ENCODE results near the gene SRBD1.

Gene SRBD1

DNA sequence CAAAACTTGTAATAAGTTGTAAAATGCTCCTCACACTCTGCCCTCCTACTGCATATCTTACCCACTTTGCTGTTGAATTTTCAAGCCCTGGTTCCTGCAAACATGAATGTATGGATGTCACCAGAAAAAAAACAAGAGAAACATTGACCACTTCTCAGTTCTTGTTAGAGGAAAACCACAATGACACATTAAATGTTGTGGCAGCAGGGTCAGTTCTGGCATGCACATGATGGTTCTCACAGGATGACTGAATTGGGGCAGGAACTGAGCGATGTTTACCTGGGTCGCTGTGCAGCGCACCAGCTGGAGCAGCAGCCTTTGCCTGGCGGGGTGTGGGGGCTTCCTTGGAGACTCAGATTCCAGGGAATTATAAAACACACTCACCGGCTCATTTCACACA, 26.4 kb upstream of the SRBD1 start:
- FAIRE-seq, result no peak
- no peak for DNase-seq (ENCODE audit: insufficient read length, low spot score)

GRCh38 chr2:45636008-45636407, 24.9 kb upstream of the SRBD1 start:
- DNase-seq (ENCODE audit: insufficient read length, low spot score), result no peak
- no peak for FAIRE-seq

DNA sequence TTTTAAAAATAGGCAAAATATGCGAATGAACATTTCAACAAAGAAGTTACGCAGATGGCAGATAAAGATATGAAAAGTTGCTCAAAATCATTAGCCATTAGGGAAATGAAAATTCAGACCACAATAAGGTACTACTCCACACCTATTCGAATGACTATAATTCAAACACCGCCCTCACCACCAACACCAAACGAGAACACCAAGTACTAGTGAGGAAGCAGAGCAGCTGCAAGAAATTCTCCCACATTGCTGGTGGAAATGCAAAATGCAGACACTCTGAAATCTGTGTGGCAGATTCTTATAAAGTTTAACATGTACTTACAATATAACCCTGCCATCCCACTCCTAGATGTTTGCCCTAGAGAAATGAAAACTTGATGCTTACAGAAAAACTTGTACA, 23.2 kb upstream of the SRBD1 start:
- FAIRE-seq (no peak), DNase-seq (ENCODE audit: insufficient read length, low spot score) (no peak)

DNA sequence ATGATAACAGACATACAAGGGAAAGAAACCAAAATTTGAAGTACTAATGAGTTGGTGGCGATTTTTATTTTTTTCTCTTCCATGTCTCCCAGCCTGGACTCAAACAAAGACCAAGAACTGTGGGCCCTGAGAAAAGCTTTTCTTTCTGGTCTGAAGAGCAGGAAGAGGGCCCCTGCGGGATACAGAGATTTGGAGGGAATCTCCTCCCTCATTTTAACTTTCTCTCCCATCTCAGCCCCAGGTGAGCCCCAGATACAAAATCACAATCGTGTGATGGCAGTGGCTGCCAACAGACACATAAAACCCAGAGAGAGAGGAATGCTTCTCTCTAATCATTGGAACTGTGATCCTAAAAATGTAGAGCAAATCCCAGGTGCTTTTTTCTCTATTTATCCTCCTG, 20.9 kb upstream of the SRBD1 start:
- FAIRE-seq (no peak), DNase-seq (ENCODE audit: insufficient read length, low spot score) (no peak)

GRCh38 chr2:45631319-45631718, 20.3 kb upstream of the SRBD1 start:
- FAIRE-seq (no peak), DNase-seq (ENCODE audit: insufficient read length, low spot score) (no peak)

- FAIRE-seq, result no peak
Measured at GRCh38 chr2:45629971-45630370, 18.9 kb upstream of the SRBD1 start.

DNA sequence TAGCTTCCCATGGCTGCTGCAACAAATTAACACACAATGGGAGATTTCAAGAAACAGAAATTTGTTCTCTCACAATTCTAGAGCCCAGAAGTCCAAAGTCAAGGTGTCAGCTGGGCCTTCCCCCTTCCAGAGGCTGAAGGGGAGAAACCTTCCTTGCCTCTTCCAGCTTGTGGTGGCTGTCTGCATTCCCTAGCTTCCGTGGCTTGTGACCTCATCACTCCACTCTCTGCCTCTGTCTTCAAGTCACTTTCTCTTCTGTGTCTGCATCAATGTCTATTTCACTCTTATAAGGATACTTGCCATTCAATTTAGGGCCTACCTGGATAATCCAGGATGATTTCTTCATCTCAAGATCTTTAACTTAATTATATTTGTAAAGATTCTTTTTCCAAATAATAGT, 16.8 kb upstream of the SRBD1 start:
- peak; percentile 20 for FAIRE-seq
- DNase-seq (ENCODE audit: insufficient read length, low spot score), result no peak

More at GRCh38 chr2:45629971-45630370, 18.9 kb upstream of the SRBD1 start:
- DNase-seq (ENCODE audit: insufficient read length, low spot score), result no peak

DNA sequence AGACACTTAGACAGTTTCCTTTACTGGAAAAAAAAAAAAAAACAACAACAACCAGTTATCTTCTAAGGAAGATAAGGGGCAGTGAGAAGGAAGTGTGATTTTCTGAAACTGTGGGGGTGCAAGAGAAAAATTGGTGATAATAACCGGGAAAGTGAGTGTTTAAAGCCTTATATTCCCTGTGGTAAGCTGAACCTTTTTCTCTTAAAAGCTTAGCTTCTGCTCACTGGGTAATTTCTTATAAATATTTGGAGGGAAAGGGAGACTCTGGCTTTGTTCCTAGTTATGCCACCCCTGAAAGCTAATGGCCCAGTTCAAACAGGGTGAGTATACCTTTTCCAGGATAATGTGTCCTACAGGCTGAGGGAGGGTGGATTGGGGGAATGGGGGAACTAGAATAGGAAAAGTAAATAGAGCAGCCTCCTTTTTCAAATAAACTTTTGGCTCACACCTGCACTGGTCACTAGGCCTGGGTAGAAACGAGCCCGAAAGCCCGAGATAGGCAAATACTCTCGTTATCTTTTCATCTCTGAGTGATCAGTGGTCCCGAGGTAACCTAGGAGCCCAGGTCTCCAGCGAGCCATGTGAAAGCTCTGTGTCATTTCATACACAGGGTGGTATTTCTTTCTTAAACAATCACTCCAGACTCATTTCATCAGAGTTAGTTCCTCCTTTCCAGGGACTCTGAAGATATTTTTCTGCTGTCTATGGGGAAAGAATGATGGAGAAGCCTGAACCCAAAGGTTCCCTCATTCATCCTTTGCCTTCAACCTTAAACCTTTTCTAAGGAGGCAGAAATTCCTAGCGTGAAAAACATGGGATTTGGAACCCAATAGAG, 15.5 kb upstream of the SRBD1 start:
- FAIRE-seq (no peak), DNase-seq (ENCODE audit: insufficient read length, low spot score) (no peak)

DNA sequence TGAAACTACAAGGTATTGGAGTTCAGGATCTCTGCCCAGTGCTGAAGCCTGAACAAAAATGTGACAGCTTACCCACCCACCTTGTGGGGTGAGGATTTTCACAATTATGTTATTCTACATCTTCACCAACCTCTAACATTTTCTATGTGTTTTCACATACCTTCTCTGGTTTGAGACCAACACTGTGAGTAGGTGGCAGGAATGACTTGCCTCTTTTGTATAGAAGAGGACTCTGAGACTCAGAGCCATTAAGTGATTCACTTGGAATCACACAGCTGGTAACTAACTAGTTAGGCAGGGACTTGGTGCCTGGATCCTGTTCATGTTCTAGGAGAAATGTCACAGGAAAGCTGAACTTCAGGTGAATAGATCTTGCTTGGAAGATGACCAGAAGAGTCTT, 14.8 kb upstream of the SRBD1 start:
- DNase-seq (ENCODE audit: insufficient read length, low spot score), result no peak
- FAIRE-seq, result no peak

DNA sequence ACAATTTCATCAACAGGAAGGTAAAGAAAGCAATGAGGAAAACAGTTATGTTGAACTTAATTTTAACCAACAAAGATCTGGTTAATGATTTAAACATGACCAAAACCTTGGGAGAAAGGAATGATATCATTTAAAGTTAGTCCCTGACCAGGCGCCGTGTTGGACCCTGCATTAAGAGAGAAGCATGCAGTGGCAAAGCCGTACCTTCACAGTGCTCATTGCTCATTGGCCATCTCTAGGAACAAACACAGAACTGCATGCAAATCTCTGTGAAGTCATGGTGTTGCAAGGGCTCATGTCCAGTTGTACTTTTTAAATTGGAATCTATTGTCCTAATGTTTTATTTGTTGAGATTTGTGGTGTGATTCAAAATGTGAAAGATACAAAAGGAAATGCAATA, 12.0 kb upstream of the SRBD1 start:
- FAIRE-seq, result no peak
- no peak for DNase-seq (ENCODE audit: insufficient read length, low spot score)

DNA sequence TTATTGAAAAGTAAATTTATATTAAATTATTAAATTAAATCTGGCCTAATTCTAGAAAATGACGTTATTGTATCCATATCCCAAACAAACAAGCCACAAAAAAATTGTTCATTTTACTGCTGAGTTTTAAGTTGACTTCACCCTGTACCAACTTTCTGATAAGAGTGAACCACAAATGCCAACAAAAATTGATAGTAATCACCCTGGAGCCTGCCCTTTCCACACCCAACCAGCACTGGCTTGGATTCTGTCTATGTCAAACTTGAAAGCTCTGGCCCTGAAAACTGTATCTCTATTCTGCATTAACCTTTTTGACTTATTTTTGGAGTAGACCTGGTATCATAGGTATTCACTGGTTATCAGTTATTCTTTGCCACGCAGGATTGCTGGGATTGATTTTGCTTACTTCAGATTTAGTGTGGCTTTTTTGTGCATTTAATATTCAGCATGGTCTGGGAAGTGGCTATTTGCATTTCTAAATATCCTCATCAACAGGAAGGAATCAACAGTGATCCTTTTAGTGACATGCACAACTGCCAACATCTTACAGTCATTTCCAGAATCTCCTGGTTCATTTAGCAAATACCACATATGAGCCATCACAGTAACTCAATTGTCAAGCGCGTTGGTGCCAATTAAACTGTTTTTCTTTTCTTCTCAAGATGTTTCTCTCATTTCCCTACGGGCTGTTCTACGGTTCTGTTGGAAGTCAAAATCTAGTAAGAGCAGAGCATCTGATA, 11.4 kb upstream of the SRBD1 start:
- FAIRE-seq, result no peak
- DNase-seq (ENCODE audit: insufficient read length, low spot score), result no peak

- FAIRE-seq (no peak), DNase-seq (ENCODE audit: insufficient read length, low spot score) (no peak)
Measured at GRCh38 chr2:45617496-45617895, 6.4 kb upstream of the SRBD1 start.

DNA sequence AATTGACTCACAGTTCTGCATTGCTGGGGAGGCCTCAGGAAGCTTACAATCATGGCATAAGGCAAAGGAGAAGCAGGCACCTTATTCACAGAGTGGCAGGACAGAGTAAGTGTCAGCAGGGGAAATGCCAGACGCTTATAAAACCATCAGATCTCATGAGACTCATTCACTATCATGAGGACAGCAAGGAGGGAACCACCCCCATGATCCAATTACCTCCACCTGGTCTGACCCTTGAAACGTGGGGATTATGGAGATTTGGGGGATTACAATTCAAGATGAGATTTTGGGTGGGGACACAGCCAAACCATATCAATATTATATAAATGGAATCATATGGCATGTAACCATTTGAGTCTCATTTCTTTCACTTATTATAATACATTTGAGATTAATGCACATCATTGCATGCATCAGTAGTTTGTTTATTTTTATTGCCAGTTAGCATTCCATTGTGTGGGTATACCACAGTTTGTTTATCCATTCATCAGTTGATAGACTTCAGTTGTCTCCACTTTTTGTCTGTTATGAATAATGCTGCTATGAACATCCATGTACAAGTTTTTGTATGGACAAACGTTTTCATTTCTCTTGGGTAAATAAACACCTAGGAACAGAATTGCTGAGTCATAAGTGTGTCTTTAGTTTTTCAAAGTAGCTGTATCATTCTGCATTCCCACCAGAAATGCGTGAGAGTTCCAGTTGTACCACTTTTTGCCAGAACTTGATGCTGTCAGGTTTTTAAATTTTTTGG, 5.8 kb upstream of the SRBD1 start:
- DNase-seq (ENCODE audit: insufficient read length, low spot score) (no peak), FAIRE-seq (no peak)

- FAIRE-seq (no peak), DNase-seq (ENCODE audit: insufficient read length, low spot score) (no peak)
Measured at GRCh38 chr2:45614871-45615415, 3.9 kb upstream of the SRBD1 start.

GRCh38 chr2:45614330-45614729, 3.3 kb upstream of the SRBD1 start:
- FAIRE-seq (no peak), DNase-seq (ENCODE audit: insufficient read length, low spot score) (no peak)

DNA sequence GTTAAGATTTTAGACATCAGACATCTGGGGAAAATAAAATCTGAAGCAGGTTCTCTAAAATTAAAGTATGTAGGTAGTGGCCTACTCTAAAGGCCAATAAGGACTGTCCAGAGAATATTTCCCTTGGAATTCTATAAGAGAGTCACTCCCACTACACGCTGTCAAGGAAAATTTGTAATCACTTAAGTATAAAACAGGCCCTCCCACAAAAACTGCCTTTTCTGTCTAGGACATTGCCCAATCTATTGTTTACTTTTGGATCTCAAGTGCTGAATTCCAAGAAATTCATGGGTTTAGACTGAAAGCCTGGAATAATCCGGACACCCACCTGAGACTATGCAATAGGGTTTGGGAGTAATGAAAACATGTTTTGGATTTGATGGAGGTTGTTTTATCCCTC, 1.7 kb upstream of the SRBD1 start:
- no peak for DNase-seq (ENCODE audit: insufficient read length, low spot score)
- FAIRE-seq, result no peak

- no peak for DNase-seq (ENCODE audit: insufficient read length, low spot score)
- no peak for FAIRE-seq
Measured at GRCh38 chr2:45612285-45612684, 1.2 kb upstream of the SRBD1 start.

DNA sequence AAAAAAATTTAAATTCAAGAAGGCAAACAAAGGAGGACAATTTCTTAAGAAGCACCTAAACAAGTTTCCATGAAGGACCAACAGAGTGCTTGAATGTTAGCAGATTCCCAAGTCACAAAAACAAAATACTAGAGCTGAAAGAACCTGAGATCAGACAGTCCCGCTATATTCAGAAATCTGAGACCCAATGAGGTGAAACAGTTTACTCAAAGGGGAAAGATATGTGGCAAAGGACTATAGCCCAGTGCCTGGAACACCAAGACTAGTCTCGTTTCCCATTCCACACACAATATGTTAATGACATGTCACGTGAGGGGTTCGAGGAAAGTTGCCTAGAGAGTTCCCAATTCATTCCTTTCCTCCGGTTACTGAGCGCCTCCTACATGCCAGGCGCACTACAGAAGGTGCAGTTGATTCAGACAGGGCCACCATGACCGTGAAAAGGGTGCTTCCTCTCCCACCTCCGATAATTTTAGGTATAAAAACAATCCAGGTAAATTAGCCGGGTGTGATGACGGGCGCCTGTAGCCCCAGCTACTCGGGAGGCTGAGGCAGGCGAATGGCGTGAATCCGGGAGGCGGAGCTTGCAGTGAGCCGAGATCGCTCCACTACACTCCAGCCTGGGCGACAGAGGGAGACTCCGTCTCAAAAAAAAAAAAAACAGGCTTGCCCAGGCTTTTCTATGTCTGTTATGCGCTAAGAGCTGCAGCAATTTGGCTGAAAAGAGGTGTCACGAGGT, 617 bp downstream of the SRBD1 start:
- DNase-seq (ENCODE audit: insufficient read length, low spot score) (peak; percentile 71), FAIRE-seq (no peak)

DNA sequence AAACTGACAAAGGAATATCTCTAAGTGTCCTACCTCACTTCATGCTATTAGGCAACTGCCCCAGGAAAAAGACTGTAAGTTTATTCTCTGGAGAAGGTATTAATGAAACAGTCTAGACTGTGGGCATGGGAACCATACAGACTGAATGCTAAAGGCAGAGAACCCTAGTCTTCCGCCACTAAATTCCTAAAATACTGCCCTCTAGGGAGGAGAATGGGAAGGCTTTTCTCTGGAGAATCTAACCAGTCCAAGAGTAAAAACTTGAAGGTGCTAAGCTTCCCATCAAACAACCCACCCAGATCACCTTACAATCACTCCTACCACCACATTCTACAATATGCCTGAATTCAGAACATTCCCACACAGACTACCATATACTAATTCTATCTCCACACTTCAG, 3.4 kb downstream of the SRBD1 start:
- no peak for FAIRE-seq
- peak; percentile 39 for DNase-seq (ENCODE audit: insufficient read length, low spot score)

DNA sequence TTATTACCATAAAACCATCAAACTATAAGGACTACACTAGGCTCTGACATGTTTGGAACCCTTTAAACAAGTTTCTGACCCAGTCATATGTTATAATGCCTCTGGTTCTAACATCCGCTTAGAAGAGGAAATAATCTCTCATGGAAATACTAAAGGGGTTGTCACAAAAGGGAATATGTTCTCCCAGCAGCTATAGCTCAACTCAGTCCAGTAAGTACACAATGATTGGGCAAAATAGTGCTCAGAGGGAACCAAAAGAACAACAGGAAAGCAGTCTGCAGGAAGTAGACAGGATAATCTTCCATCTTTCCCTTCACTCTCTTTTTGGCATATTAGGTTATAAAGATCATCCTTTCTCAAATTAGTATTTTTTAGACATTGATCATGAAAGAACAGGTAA, 4.3 kb downstream of the SRBD1 start:
- FAIRE-seq, result no peak
- DNase-seq (ENCODE audit: insufficient read length, low spot score), result no peak

DNA sequence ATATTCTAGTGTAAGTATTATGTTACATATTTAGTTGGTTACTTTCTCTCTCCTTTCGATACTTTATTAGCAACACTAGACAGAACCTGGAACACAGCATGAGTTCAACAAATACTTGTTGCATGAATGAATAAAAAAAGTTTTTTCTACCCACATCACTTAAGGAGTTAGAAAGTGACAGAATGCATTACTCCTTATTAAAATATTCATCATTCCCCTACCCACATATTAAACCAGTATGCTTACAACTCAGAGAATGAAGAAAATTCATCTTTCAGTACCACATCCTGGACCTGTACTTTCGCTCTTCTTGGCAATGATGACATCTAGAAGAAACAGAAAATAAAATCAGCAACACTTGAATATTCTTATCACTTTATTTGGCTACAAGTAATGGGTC, 6.0 kb downstream of the SRBD1 start:
- DNase-seq (ENCODE audit: insufficient read length, low spot score) (no peak), FAIRE-seq (no peak)
